K562 (cell line): ENCODE results near the gene ILKAP. TPM values are rescaled to one million over a fixed set of nuclear protein-coding genes. Genes with fewer than 3 reads are reported as not detected.

Experiments
- BCOR ChIP-seq: fragments of 450-650 bp; IDR thresholded peaks from 2 replicates; pipeline ENCODE4 v1.6.1; 2016
- CHAMP1 ChIP-seq: fragments of 450-650 bp; IDR thresholded peaks from 2 replicates; pipeline ENCODE4 v1.6.1; 2016; ENCODE audit warnings: mild to moderate bottlenecking
- CTCFL ChIP-seq: IDR thresholded peaks from 2 replicates; pipeline ENCODE4 v1.6.1; 2011; ENCODE audit warnings: borderline replicate concordance, low read depth, mild to moderate bottlenecking, moderate library complexity, low read length; ENCODE audit not compliant: insufficient read depth, poor library complexity, severe bottlenecking
- ELF2 ChIP-seq: fragments of 250-450 bp; sonication (Bioruptor Pico); IDR thresholded peaks from 2 replicates; pipeline ENCODE4 v1.5.0; 2021; ENCODE audit warnings: mild to moderate bottlenecking
- FOXP1 ChIP-seq: sonication (generic); formaldehyde crosslinking; IDR thresholded peaks from 2 replicates; pipeline ENCODE4 v1.8.0; 2022; ENCODE audit warnings: mild to moderate bottlenecking, missing genetic modification reagents
- HDGF ChIP-seq: fragments of 450-650 bp; IDR thresholded peaks from 2 replicates; pipeline ENCODE4 v1.6.1; 2016
- KDM1A ChIP-seq, 2 experiments: fragments of 450-650 bp; IDR thresholded peaks; 2 replicates each; pipeline ENCODE4 v1.6.1; 2016; ENCODE audit warnings: mild to moderate bottlenecking in 2 of 2
- KLF10 ChIP-seq: fragments of 250-450 bp; sonication (Bioruptor Pico); IDR thresholded peaks from 2 replicates; pipeline ENCODE4 v1.6.1; 2021; ENCODE audit warnings: matching md5 sums
- MAZ ChIP-seq, 2 experiments: fragments of 450-650 bp in 1 of 2; sonication (generic) in 1 of 2; formaldehyde crosslinking; IDR thresholded peaks in 1 of 2; conservative IDR thresholded peaks in 1 of 2; 2 replicates each; pipeline versions ENCODE4 v1.4.0 to v1.5.0; 2020; ENCODE audit warnings: mild to moderate bottlenecking in 1 of 2, missing genetic modification reagents in 1 of 2
- MTA3 ChIP-seq: fragments of 450-650 bp; formaldehyde crosslinking; IDR thresholded peaks from 2 replicates; pipeline ENCODE4 v1.6.1; 2017; ENCODE audit warnings: mild to moderate bottlenecking, borderline replicate concordance
- NFXL1 ChIP-seq: fragments of 450-650 bp; formaldehyde crosslinking; IDR thresholded peaks from 2 replicates; pipeline ENCODE4 v1.4.0; 2021; ENCODE audit warnings: mild to moderate bottlenecking
- PPARD ChIP-seq: fragments of 250-450 bp; sonication (Bioruptor Pico); IDR thresholded peaks from 2 replicates; pipeline ENCODE4 v1.8.0; 2022; ENCODE audit warnings: inconsistent platforms, mild to moderate bottlenecking, moderate library complexity
- RBFOX2 ChIP-seq: fragments of 200-400 bp; formaldehyde crosslinking; IDR thresholded peaks from 2 replicates; pipeline ENCODE4 v1.6.1; 2017; ENCODE audit warnings: low read depth, mild to moderate bottlenecking, low read length, moderate library complexity
- RFX5 ChIP-seq: IDR thresholded peaks from 2 replicates; pipeline ENCODE4 v1.6.1; 2011; ENCODE audit warnings: low read depth, mild to moderate bottlenecking, improper control_type of control experiment, low read length
- TGIF2 ChIP-seq: sonication (generic); formaldehyde crosslinking; IDR thresholded peaks from 2 replicates; pipeline ENCODE4 v1.8.1; 2022; ENCODE audit warnings: mild to moderate bottlenecking, missing genetic modification reagents, moderate library complexity
- ZBTB12 ChIP-seq: fragments of 250-450 bp; sonication (Bioruptor Pico); IDR thresholded peaks from 2 replicates; pipeline ENCODE4 v1.4.0; 2020
- ZBTB7A ChIP-seq: IDR thresholded peaks from 2 replicates; pipeline ENCODE4 v1.6.1; 2011; ENCODE audit warnings: low read depth, mild to moderate bottlenecking, low read length, moderate library complexity, borderline replicate concordance; ENCODE audit not compliant: control insufficient read depth
- ZNF316 ChIP-seq: fragments of 450-650 bp; IDR thresholded peaks from 2 replicates; pipeline ENCODE4 v1.6.1; 2016
- ZNF592 ChIP-seq: fragments of 450-650 bp; IDR thresholded peaks from 2 replicates; pipeline ENCODE4 v1.6.1; 2017; ENCODE audit warnings: antibody characterized with exemption, mild to moderate bottlenecking
- polyA plus RNA-seq, 8 experiments: library from polyadenylated mRNA; depleted of rRNA in 4 of 8; stranded (reverse) in 5 of 8; unstranded in 3 of 8; fragments of >200 nt; fragmentation: Nextera tagmentation in 2 of 8; fragmentation: Illumina TruSeq in 1 of 8; extraction: Ambion mirVana in 2 of 8; extraction: Trizol in 1 of 8; gene quantifications; 2 replicates each; pipeline versions ENCODE4 v1.2.1 to v1.2.3, GENCODE V29; 2011 to 2014; ENCODE audit warnings: inconsistent platforms in 1 of 8, missing spikeins in 1 of 8
- total RNA-seq, 7 experiments: library from RNA; depleted of rRNA in 6 of 7; stranded (reverse); fragments of >200 nt in 6 of 7; fragmentation: Illumina TruSeq in 2 of 7; extraction: Trizol in 2 of 7; gene quantifications; 2 replicates each; pipeline versions ENCODE4 v1.2.1 to v1.2.3, GENCODE V29; 2011 to 2021; ENCODE audit warnings: low replicate concordance in 1 of 7

ILKAP gene
- total and polyA plus RNA-seq, 9 of the 15 experiments (the other 6 are each of a cell fraction or from before 2014, with no cell fraction given), result 3.1 to 43.9 (median 20.7) TPM

- TF ChIP-seq RBFOX2 (peak; percentile 13; the same call in 1 of the 2 replicates), MAZ (CRISPR knock-in tag; conservative IDR thresholded peaks at IDR 0.05 in 1 of 2, IDR thresholded peaks at IDR 0.05 in 1 of 2) (peak in 1 of 2 experiments; percentile 68; a peak in 2 of 4 replicates), ZNF316 (no peak), FOXP1 (CRISPR knock-in tag) (no peak), KDM1A (IDR thresholded peaks at IDR 0.05) (peak in 1 of 2 experiments; percentile 63; a peak in 1 of 4 replicates), BCOR (no peak), MTA3 (no peak), HDGF (no peak), TGIF2 (CRISPR knock-in tag) (no peak), RFX5 (no peak), KLF10 (CRISPR knock-in tag) (no peak), CTCFL (peak; percentile 79), ZBTB12 (CRISPR knock-in tag) (no peak), PPARD (CRISPR knock-in tag) (no peak), ELF2 (CRISPR knock-in tag) (no peak), ZNF592 (0 out of 2 replicates have a peak, but pooled peaks have one; percentile 49), CHAMP1 (no peak), ZBTB7A (peak; percentile 26; the same call in 1 of the 2 replicates), NFXL1 (CRISPR knock-in tag) (no peak)
Observed at GRCh38 chr2:238158509-238159070, 44.9 kb downstream of the ILKAP start, which contains the start of gene ERFE (continued).
